CD14-positive monocyte (primary cell): ENCODE results near the gene CD96. TPM values are rescaled to one million over a fixed set of nuclear protein-coding genes. Genes with fewer than 3 reads are reported as not detected.

Source experiments
- DNase-seq, 3 donors: peaks; one replicate each; pipeline ENCODE4 v3.0.0-alpha.2; 2011 to 2022
- H2AFZ ChIP-seq: 2 replicates; pipeline ENCODE4 v1.6.0; 2012; ENCODE audit warnings: mild to moderate bottlenecking, low read depth, low read length, inconsistent platforms; ENCODE audit not compliant: insufficient read depth, poor library complexity, severe bottlenecking
- H3K27ac ChIP-seq, 2 donors: 1 replicate in 1 of 2; 2 replicates in 1 of 2; pipeline ENCODE4 v1.5.1; 2012 to 2013; ENCODE audit warnings: low read length in 2 of 2, control low read depth in 1 of 2, inconsistent platforms in 1 of 2, low read depth in 1 of 2, mild to moderate bottlenecking in 1 of 2
- H3K27me3 ChIP-seq, 2 donors: one replicate each; pipeline versions ENCODE4 v1.6.0 to v1.6.1; 2011 to 2013; ENCODE audit warnings: low read length in 2 of 2; ENCODE audit not compliant: control insufficient read depth in 2 of 2, insufficient read depth in 2 of 2
- H3K36me3 ChIP-seq, 2 donors: replicated peaks in 1 of 2; 1 replicate in 1 of 2; 2 replicates in 1 of 2; pipeline versions ENCODE4 v1.5.1 to v1.6.1; 2012 to 2013; ENCODE audit warnings: low read length in 2 of 2, control low read depth in 1 of 2, inconsistent platforms in 1 of 2, mild to moderate bottlenecking in 1 of 2; ENCODE audit not compliant: insufficient read depth in 2 of 2, control insufficient read depth in 1 of 2
- H3K4me1 ChIP-seq, 2 donors: 1 replicate in 1 of 2; 2 replicates in 1 of 2; pipeline versions ENCODE4 v1.5.1 to v1.6.1; 2012 to 2013; ENCODE audit warnings: low read length in 2 of 2, control low read depth in 1 of 2, inconsistent platforms in 1 of 2, mild to moderate bottlenecking in 1 of 2, moderate library complexity in 1 of 2; ENCODE audit not compliant: insufficient read depth in 2 of 2, control insufficient read depth in 1 of 2
- H3K4me2 ChIP-seq: replicated peaks from 2 replicates; pipeline ENCODE3; 2012; ENCODE audit warnings: low read length, moderate library complexity, mild to moderate bottlenecking; ENCODE audit not compliant: poor library complexity, severe bottlenecking; ENCODE audit errors: extremely low read depth
- H3K4me3 ChIP-seq, 3 experiments: fragments of 200-600 bp in 1 of 3; sonication (generic) in 1 of 3; replicated peaks in 1 of 3; 1 replicate in 2 of 3; 2 replicates in 1 of 3; pipeline ENCODE4 v1.5.1; 2011 to 2013; ENCODE audit warnings: low read length in 3 of 3, mild to moderate bottlenecking in 3 of 3, control low read depth in 2 of 3, low read depth in 2 of 3, inconsistent platforms in 1 of 3, moderate library complexity in 1 of 3
- H3K79me2 ChIP-seq: 2 replicates; pipeline ENCODE4 v1.6.0; 2012; ENCODE audit warnings: mild to moderate bottlenecking, control low read depth, inconsistent platforms, low read length, moderate library complexity; ENCODE audit not compliant: insufficient read depth
- H3K9ac ChIP-seq: 2 replicates; pipeline ENCODE4 v1.6.0; 2017; ENCODE audit warnings: low read length, mild to moderate bottlenecking; ENCODE audit not compliant: insufficient read depth, poor library complexity, severe bottlenecking
- H3K9me3 ChIP-seq, 2 donors: replicated peaks in 1 of 2; 1 replicate in 1 of 2; 2 replicates in 1 of 2; pipeline versions ENCODE4 v1.5.1 to v1.6.1; 2012 to 2013; ENCODE audit warnings: low read length in 2 of 2, control low read depth in 1 of 2; ENCODE audit not compliant: control insufficient read depth in 1 of 2, insufficient read depth in 1 of 2
- H4K20me1 ChIP-seq: 2 replicates; pipeline ENCODE4 v1.6.0; 2012; ENCODE audit warnings: mild to moderate bottlenecking, low read length, control low read depth, moderate library complexity; ENCODE audit not compliant: insufficient read depth
- H3K27ac Mint-ChIP-seq, 7 donors: one replicate each; pipeline ENCODE4 v1.8.0; 2020; ENCODE audit warnings: mild to moderate bottlenecking in 7 of 7, mixed read lengths in 7 of 7, moderate library complexity in 6 of 7, inconsistent platforms in 2 of 7
- H3K27me3 Mint-ChIP-seq, 3 donors: one replicate each; pipeline ENCODE4 v1.8.0; 2021 to 2022; ENCODE audit warnings: low read depth in 3 of 3, mild to moderate bottlenecking in 3 of 3, mixed read lengths in 3 of 3, moderate library complexity in 3 of 3, inconsistent platforms in 1 of 3
- H3K36me3 Mint-ChIP-seq, 2 donors: one replicate each; pipeline ENCODE4 v1.8.0; 2020; ENCODE audit warnings: mixed read lengths in 2 of 2, inconsistent platforms in 1 of 2, mild to moderate bottlenecking in 1 of 2
- H3K4me1 Mint-ChIP-seq: one replicate; pipeline ENCODE4 v1.8.0; 2020; ENCODE audit warnings: mild to moderate bottlenecking, mixed read lengths
- H3K4me3 Mint-ChIP-seq, 2 donors: one replicate each; pipeline ENCODE4 v1.8.0; 2020; ENCODE audit warnings: mild to moderate bottlenecking in 2 of 2, mixed read lengths in 2 of 2, moderate library complexity in 1 of 2
- H3K9me3 Mint-ChIP-seq, 7 donors: one replicate each; pipeline ENCODE4 v1.8.0; 2020 to 2022; ENCODE audit warnings: mixed read lengths in 7 of 7, mild to moderate bottlenecking in 6 of 7, moderate library complexity in 6 of 7, inconsistent platforms in 2 of 7
- WGBS: methylation state at CpG from one replicate; pipeline ENCODE4 v1.1.5; 2013; ENCODE audit warnings: missing lambda C conversion rate; ENCODE audit not compliant: insufficient coverage; 5-methylcytosine and 5-hydroxymethylcytosine counted together
- intact Hi-C, 2 donors: fragments of 100-400 bp; cut with micrococcal nuclease; formaldehyde crosslinking; loops; one replicate each; pipeline versions ENCODE4 v1.15.0 to v1.15.1; 2023
- polyA plus RNA-seq, 3 donors: library from polyadenylated mRNA; depleted of rRNA in 1 of 3; unstranded in 2 of 3; stranded (reverse) in 1 of 3; fragments of 300-500 nt in 2 of 3; fragments of >200 nt in 1 of 3; fragmentation: Illumina TruSeq in 2 of 3; gene quantifications; 1 replicate in 2 of 3; 2 replicates in 1 of 3; pipeline ENCODE4 v1.2.3, GENCODE V29; 2012 to 2021
- TF ChIP-seq, protein P1 (sequence below): fragments of 200-600 bp; IDR thresholded peaks from one replicate; pipeline ENCODE4 v1.8.0; 2022; ENCODE audit warnings: antibody characterized with exemption, mild to moderate bottlenecking

The CD96 gene
- polyA plus RNA-seq, 3 donors: 0.05 to 0.97 (median 0.33) TPM

DNA sequence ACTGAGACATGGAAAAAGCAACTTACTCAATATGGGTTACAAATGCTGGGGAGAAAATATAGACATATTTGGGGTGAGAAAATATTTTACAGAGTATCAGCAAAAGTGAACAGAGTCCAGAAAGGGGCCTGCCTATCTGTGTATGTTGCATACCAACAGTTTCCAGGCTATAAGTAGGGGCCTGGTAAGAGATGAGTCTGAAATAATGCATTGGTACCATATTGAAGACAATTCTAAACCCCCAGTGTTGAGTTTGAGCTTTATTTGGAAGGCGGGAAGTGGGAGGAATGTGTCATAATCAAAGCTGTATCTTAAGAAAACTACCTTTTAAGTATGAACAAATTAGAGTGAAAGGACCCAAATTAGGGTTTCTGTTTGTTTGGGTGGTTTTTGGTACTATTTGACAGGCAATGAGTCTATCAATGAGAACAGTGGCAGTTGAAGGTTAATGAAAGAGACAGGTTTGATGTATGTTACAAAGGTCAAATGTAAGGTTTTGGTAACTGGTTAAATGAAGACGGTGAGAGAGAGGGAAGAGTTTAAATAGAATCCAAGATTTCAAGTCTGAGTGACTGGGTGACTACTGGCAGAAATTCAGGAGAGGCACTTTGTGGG, 159.4 kb downstream of the CD96 start:
- Histone ChIP-seq H4K20me1 (no peaks in the 10 kb centered on the region), H3K9ac (no peak overlapping the region), H3K4me2 (no peak overlapping the region), H3K9me3 (no peaks in the 10 kb centered on the region), H2AFZ (no peak overlapping the region), H3K36me3 (no peaks in the 10 kb centered on the region), H3K27me3 (no peaks in the 10 kb centered on the region), H3K4me1 (no peaks in the 10 kb centered on the region), H3K4me3 (no peak overlapping the region), H3K79me2 (no peaks in the 10 kb centered on the region), H3K27ac (no peak overlapping the region)
- H3K4me1 Mint-ChIP-seq: peaks cover 4% of the 10 kb centered on the region
- H3K9me3 Mint-ChIP-seq: no peaks in the 10 kb centered on the region
- whole genome bisulfite sequencing: 92% methylated on average over 1 of the region's 2 CpGs
- H3K36me3 Mint-ChIP-seq: no peaks in the 10 kb centered on the region
- TF ChIP-seq, protein P1, sequence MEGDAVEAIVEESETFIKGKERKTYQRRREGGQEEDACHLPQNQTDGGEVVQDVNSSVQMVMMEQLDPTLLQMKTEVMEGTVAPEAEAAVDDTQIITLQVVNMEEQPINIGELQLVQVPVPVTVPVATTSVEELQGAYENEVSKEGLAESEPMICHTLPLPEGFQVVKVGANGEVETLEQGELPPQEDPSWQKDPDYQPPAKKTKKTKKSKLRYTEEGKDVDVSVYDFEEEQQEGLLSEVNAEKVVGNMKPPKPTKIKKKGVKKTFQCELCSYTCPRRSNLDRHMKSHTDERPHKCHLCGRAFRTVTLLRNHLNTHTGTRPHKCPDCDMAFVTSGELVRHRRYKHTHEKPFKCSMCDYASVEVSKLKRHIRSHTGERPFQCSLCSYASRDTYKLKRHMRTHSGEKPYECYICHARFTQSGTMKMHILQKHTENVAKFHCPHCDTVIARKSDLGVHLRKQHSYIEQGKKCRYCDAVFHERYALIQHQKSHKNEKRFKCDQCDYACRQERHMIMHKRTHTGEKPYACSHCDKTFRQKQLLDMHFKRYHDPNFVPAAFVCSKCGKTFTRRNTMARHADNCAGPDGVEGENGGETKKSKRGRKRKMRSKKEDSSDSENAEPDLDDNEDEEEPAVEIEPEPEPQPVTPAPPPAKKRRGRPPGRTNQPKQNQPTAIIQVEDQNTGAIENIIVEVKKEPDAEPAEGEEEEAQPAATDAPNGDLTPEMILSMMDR: no peak
- H3K27ac Mint-ChIP-seq: no peak overlapping the region
- DNase-seq: no peak
- intact Hi-C loops: no loop called here
- no peaks in the 10 kb centered on the region for H3K27me3 Mint-ChIP-seq
- H3K4me3 Mint-ChIP-seq: no peak overlapping the region

Other genes starting within 250 kb of the CD96 start
- gene ZBED2, start 53.1 kb downstream of the CD96 start, polyA plus RNA-seq: not detected
- under 1 TPM; 0.06 to 0.21 (median 0.08) TPM for gene PLCXD2, start 132.5 kb downstream of the CD96 start, polyA plus RNA-seq